SH-SY5Y (cell line): Measurements from ENCODE around the gene CCDC158.

Experiments
- GATA2 ChIP-seq: IDR thresholded peaks from 2 replicates; pipeline ENCODE4 v1.6.1; 2011; ENCODE audit warnings: mild to moderate bottlenecking, low read depth, low read length
- GATA3 ChIP-seq: IDR thresholded peaks from 2 replicates; pipeline ENCODE4 v1.6.1; 2011; ENCODE audit warnings: low read depth, mild to moderate bottlenecking, low read length, moderate library complexity

DNA sequence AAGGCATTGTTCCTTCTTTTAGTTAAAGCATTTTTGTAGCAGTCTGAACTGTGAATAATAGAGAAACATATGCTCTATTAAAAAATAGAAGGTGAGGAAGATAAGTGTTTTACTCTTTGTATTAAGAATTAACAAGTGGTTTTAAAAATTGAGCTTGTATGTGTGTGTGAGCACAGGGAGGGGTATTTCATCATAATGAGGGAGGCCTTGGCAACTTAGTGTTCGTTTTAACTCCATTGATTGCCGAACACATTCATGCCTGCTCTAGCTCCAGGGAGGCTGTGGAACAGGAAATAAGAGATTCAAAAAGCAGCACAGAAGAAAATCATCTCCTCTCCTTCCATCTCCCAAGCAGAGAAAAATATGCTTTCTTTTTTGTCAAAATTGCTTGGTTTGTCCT is 28.9 kb upstream of the CCDC158 start:
- TF ChIP-seq GATA2 (no peak), GATA3 (no peak)
